Activated T-helper 1 cell treated with Interleukin-2 at 50 U/mL for 16 hours (primary cell): ENCODE measurements around the gene KRT5.

Experiments used
- DNase-seq: peaks from one replicate; pipeline ENCODE4 v3.0.0-alpha.2; 2020; ENCODE audit warnings: low read depth

KRT5 gene

GRCh38 chr12:52535574-52535973 lies 15.4 kb upstream of the KRT5 start:
- DNase-seq = no peak

- DNase-seq = no peak
These were observed 14.3 kb upstream of the KRT5 start for GRCh38 chr12:52534482-52534881.

- DNase-seq = no peak
These were observed 13.7 kb upstream of the KRT5 start for GRCh38 chr12:52533686-52534470.

GRCh38 chr12:52532636-52533035 lies 12.4 kb upstream of the KRT5 start:
- DNase-seq = no peak

GRCh38 chr12:52531566-52532300 lies 11.5 kb upstream of the KRT5 start:
- DNase-seq = no peak

- DNase-seq = no peak
These were observed 10.7 kb upstream of the KRT5 start for GRCh38 chr12:52530905-52531304.

GRCh38 chr12:52530366-52530765 lies 10.2 kb upstream of the KRT5 start:
- DNase-seq = no peak

GRCh38 chr12:52529846-52530245 lies 9.7 kb upstream of the KRT5 start:
- no peak for DNase-seq

GRCh38 chr12:52529417-52529816 lies 9.2 kb upstream of the KRT5 start:
- DNase-seq = no peak

GRCh38 chr12:52528641-52529143 lies 8.5 kb upstream of the KRT5 start:
- no peak for DNase-seq

GRCh38 chr12:52527121-52527800 lies 7.1 kb upstream of the KRT5 start:
- no peak for DNase-seq

GRCh38 chr12:52526511-52526951 lies 6.3 kb upstream of the KRT5 start:
- no peak for DNase-seq

GRCh38 chr12:52525661-52526499 lies 5.7 kb upstream of the KRT5 start:
- DNase-seq = no peak

GRCh38 chr12:52524898-52525591 lies 4.9 kb upstream of the KRT5 start:
- DNase-seq = no peak

- no peak for DNase-seq
These were observed 4.2 kb upstream of the KRT5 start for GRCh38 chr12:52524241-52524897.

- no peak for DNase-seq
These were observed 3.6 kb upstream of the KRT5 start for GRCh38 chr12:52523824-52524223.

- DNase-seq = no peak
These were observed 2.3 kb upstream of the KRT5 start for GRCh38 chr12:52522346-52523011.

GRCh38 chr12:52521568-52522266 lies 1.5 kb upstream of the KRT5 start:
- no peak for DNase-seq

GRCh38 chr12:52521175-52521567 lies 977 bp upstream of the KRT5 start:
- DNase-seq = no peak

GRCh38 chr12:52519387-52519703 lies 849 bp downstream of the KRT5 start:
- DNase-seq = no peak
